Stimulated activated CD4-positive, alpha-beta T cell treated with anti-CD3 and anti-CD28 coated beads, TNF-alpha, amount 100 ng/mL, for 48 hours (primary cell): ENCODE data around the gene BTBD2.

ENCODE experiments used
- DNase-seq, 3 donors: peaks; one replicate each; pipeline ENCODE4 v3.0.0-alpha.2; 2020; ENCODE audit warnings: low read depth in 3 of 3

The BTBD2 gene

GRCh38 chr19:1961000-1961883, 54.3 kb downstream of the BTBD2 start:
- no peak for DNase-seq

DNA sequence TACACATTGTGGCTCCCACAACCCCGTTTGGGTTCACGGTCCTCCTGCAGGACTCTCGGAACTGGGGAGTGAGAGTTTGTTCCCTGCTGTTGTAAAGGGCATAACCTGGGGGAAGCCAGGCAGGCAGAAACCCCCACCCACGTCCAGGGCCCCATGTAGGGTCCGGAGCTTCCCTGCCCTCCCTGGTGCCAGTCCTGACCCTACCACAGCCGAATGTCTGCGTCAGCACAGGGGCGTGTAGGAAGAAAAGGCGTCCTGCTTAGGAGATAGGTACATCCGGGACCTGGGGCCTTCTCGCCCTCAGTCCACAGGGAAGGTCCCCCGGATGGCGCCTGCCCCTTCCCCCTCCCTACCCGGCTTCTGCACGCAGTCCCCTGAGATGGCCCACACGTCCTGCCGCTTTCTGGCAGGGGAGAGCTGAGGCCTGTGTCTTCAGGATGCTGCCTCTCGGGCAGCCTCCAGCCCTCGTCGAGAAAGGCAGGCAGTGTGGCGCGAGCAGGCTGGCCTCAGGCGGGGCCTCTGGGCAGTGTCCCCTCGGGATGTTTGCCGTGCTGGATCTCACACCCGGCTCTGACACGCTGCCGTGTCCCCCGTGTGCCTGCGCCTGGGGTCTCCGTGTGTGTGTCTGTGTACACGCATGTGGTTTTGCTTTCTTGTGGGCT, 55.5 kb downstream of the BTBD2 start:
- no peak for DNase-seq

GRCh38 chr19:1957562-1958248, 57.8 kb downstream of the BTBD2 start:
- DNase-seq: no peak

GRCh38 chr19:1956868-1957492, 58.5 kb downstream of the BTBD2 start:
- DNase-seq: no peak

GRCh38 chr19:1956122-1956494, 59.4 kb downstream of the BTBD2 start:
- DNase-seq: no peak

DNA sequence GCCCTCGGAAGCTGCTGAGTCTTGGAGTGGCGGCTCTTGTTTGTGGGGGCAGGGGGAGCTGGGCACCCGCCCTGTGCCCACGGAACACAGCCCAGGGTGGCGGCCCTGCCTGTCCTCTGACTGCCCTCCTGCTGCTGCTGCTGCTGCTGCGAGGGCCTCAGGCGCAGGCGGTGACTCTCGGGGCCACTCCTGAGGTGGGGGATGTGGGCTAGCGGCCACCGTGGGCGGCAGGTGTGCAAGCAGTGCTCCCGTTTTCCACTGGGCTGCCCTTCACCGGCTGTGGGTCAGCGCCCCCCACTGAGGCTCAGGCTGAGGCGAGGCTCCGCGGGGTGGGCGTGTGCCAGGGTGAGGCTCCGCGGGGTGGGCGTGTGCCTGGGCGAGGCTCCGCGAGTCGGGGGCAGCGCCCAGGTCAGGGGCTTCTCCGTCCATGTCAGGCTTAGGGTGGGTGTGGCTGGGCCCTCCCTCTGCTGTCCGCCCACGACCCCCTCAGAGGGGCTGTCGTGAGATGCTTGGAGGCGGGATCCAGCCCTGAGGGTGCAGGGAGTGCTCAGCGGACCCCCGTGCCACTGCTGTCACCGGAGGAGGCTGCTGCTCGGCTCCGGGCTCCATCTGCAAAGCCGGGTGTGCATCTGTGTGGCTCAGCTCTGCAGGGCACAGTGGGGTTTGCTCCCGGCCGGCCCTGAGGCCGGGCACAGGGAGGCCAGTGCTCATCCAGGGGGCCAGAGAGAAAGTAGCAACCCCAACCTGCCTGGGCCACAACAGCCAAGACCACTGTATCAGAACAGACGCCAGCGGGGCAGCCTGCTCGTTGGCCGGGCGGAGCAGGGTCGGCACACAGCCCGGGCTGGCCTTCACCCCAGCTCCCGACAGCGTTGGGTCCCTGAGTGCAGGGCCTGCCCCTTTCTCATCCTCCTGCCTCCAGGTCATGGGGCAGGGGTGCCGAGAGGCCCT, 60.1 kb downstream of the BTBD2 start:
- no peak for DNase-seq

- DNase-seq: no peak
Observed at GRCh38 chr19:1954532-1954933, 61.0 kb downstream of the BTBD2 start.

DNA sequence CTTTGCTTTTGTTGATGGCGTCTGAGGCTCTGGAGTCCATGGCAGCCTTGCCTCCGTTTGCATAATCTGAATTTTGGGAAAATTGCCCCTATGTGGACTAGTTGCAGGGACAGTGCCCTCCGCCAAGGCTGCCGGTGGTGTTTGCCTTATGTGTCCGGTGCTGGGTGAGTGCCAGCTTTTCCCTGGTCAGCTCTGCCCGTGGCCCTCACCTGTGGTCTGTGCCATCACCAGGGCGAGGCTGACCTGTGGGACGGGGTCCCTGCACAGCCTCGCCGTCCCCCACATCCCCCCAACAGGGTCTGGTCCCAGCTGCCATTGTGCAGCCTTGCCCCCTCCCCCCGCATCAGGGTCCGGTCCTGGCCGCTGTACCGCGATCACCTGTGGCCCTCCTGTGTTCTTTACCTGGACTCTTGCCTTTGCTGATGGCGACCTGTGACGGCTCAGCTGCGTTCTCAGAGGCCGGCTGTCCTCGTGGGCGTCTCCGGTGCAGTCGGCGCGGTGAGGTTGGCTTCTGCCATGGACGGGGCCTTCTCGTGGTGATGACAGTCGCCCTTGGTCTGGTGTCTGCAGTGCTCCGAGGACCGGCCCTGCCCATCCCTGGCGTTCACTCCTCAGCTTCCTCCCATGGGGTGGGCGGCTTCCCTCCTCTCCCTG, 61.9 kb downstream of the BTBD2 start:
- DNase-seq: no peak

GRCh38 chr19:1953037-1953436, 62.5 kb downstream of the BTBD2 start:
- DNase-seq: no peak

DNA sequence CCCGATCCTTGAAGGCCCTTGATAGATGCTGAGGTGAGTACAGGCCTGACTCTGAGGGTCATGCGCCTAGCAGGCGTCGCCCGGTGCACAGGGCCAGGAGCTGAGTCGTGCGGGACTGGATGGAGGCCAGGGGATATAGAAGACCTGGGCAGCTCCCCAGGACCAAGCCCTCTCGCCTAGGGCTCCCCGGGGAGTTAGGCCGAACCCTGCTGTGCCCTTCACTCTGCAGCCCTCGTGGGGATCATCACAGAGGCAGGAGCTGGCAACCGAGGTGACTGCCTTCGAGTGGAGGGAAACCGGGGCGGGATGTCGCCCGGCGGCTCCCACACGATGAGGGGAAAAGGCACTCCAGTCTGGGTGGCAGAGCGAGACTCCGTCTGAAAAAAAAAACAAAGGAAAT, 62.9 kb downstream of the BTBD2 start:
- no peak for DNase-seq

GRCh38 chr19:1950640-1951039, 64.9 kb downstream of the BTBD2 start:
- no peak for DNase-seq

GRCh38 chr19:1949304-1950101, 66.0 kb downstream of the BTBD2 start:
- DNase-seq: no peak

GRCh38 chr19:1947651-1948209, 67.8 kb downstream of the BTBD2 start:
- no peak for DNase-seq

DNA sequence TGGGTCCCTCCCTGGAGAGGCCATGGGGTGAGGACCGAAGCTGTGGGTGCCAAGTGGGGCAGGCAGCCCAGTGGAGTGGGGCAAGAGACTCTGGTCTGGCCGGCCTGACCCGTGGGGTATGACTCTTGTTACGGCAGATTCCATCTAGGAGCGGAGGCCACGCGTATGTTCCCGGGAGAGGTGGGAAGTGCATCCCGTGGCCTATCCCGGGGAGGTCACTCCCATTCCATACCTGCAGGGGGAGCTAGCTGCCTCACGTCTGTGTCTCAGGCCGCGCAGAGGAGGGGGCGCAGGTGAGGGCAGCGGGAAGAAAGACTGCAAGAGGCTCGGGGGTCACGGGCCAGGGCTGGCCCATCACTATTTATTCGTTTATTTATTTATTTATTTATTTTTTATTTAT, 69.6 kb downstream of the BTBD2 start:
- no peak for DNase-seq

DNA sequence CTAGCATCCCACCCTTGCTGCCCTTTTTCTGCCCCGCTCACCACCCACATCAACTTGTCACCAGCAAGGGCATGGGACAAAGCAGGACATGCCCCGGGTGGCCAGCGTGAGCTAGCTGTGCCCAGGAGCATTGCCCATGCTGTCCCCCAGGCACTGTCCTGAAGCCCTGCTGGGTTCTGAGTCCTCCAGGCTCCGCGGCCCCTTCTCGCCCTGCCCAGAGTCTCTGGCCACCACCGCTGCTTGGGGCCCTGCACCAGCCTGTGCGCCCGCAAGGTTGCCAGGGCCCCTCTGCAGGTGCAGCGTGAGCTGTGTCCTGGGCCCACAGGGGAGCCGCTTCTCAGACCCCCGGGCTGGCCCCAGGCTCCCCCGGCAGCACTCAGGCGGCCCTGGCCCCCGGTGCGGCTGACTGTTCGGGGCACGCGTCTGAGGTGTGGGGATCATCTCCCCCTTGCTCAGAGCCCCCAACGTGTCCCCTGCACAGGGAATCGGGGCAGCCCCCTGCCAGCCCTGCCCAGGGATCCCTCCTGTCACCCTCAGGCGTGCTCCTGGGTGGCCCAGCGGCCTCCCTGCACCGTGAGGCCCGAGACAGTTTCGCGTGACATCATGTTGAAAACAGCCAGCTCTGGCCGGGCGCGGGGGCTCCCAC, 70.5 kb downstream of the BTBD2 start:
- no peak for DNase-seq

- no peak for DNase-seq
Observed at GRCh38 chr19:1944088-1944915, 71.2 kb downstream of the BTBD2 start.

DNA sequence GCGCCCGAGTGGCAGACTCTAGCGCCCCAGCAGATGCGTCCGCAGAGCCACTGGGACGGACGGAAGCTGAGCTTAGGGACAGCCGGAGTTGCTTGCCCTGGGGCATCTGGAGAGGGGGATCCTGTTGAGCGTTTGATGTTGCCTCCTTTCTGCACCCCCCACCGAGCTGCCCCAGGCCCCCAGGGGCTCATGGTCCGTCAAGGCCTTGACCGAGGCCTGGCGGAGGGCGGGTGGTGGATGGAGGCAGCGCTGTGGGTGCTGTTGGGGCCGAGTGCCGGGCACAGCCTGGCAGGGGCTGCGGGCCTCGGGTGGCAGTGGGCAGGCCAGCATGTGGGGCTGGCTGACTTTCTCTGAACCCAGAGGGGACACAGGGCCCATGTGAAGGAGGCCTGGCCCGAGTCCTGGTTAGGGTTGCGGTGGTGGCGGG, 71.8 kb downstream of the BTBD2 start:
- DNase-seq: no peak
